Measurements from ENCODE around the gene CHDH. TPM values are rescaled to one million over a fixed set of nuclear protein-coding genes. Genes with fewer than 3 reads are reported as not detected.

CHDH gene
- total RNA-seq, 4 donors from 2014 or later = 1.8 to 9.1 (median 4.2) TPM

- no peak for DNase-seq
- no peaks in the 10 kb centered on the region for H3K4me1 ChIP-seq
- intact Hi-C loops (cut with DNase I; ENCODE audit: low total_unique reads) = no loop called here
- no peak overlapping the region for H3K4me3 ChIP-seq
- H3K27me3 ChIP-seq = no peaks in the 10 kb centered on the region
- TF ChIP-seq POLR2A (IDR thresholded peaks at IDR 0.05) (no peak), CTCF (IDR thresholded peaks at IDR 0.05) (no peak)
- H3K36me3 ChIP-seq = no peaks in the 10 kb centered on the region
- no peak overlapping the region for H3K27ac ChIP-seq
- no peaks in the 10 kb centered on the region for H3K9me3 ChIP-seq
Measured at GRCh38 chr3:53813876-53814275, 32.3 kb downstream of the CHDH start.

GRCh38 chr3:53813229-53813628 is 33.0 kb downstream of the CHDH start:
- Histone ChIP-seq H3K9me3 (no peaks in the 10 kb centered on the region), H3K4me1 (no peaks in the 10 kb centered on the region), H3K27me3 (no peaks in the 10 kb centered on the region), H3K36me3 (no peaks in the 10 kb centered on the region), H3K4me3 (no peak overlapping the region), H3K27ac (no peak overlapping the region)
- TF ChIP-seq CTCF (IDR thresholded peaks at IDR 0.05) (no peak), POLR2A (IDR thresholded peaks at IDR 0.05) (no peak)
- intact Hi-C loops (cut with DNase I; ENCODE audit: low total_unique reads) = no loop called here
- DNase-seq = no peak

GRCh38 chr3:53812434-53812833 is 33.8 kb downstream of the CHDH start:
- Histone ChIP-seq H3K27ac (no peak overlapping the region), H3K4me1 (no peaks in the 10 kb centered on the region), H3K36me3 (no peaks in the 10 kb centered on the region), H3K27me3 (no peaks in the 10 kb centered on the region), H3K4me3 (no peak overlapping the region), H3K9me3 (no peaks in the 10 kb centered on the region)
- no peak for DNase-seq
- no peak for TF ChIP-seq CTCF (IDR thresholded peaks at IDR 0.05)
- no peak for TF ChIP-seq POLR2A (IDR thresholded peaks at IDR 0.05)
- intact Hi-C loops (cut with DNase I; ENCODE audit: low total_unique reads) = no loop called here

- H3K27ac ChIP-seq = no peak overlapping the region
- no peak for TF ChIP-seq POLR2A (IDR thresholded peaks at IDR 0.05)
- TF ChIP-seq CTCF (IDR thresholded peaks at IDR 0.05) = no peak
- no peak for DNase-seq
- H3K27me3 ChIP-seq = no peaks in the 10 kb centered on the region
- H3K4me3 ChIP-seq = no peak overlapping the region
- H3K36me3 ChIP-seq = no peaks in the 10 kb centered on the region
- no peaks in the 10 kb centered on the region for H3K4me1 ChIP-seq
- no peaks in the 10 kb centered on the region for H3K9me3 ChIP-seq
- intact Hi-C loops (cut with DNase I; ENCODE audit: low total_unique reads) = no loop called here
Measured at GRCh38 chr3:53811143-53811927, 34.9 kb downstream of the CHDH start.

GRCh38 chr3:53809764-53810400 is 36.3 kb downstream of the CHDH start:
- Histone ChIP-seq H3K36me3 (no peaks in the 10 kb centered on the region), H3K4me3 (no peak overlapping the region), H3K27ac (no peak overlapping the region), H3K27me3 (no peaks in the 10 kb centered on the region), H3K9me3 (no peaks in the 10 kb centered on the region), H3K4me1 (no peaks in the 10 kb centered on the region)
- intact Hi-C loops (cut with DNase I; ENCODE audit: low total_unique reads) = no loop called here
- DNase-seq = no peak
- TF ChIP-seq POLR2A (IDR thresholded peaks at IDR 0.05) (no peak), CTCF (IDR thresholded peaks at IDR 0.05) (no peak)

All from uterus (tissue), 4 donors.